Measurements from ENCODE around the gene DZIP3.

DNA sequence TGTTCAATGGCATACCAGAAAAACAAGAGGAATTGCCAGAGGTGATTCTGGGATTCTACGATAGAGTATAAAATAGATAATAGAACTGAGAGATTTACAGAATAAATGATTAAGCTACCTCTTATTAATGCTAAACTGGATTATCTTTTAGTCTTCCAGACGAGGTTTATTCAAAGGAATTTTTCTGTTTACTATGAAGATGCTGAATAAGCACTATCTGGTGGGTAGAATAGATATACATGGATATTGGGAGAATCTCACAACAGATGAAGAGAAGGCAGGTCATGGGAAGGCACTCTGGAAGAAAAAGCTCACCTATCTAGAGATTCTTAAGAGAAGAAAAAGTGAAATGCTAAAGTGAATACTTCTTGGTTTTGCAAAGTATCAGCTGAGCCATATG, 11.5 kb upstream of the DZIP3 start:
- TF ChIP-seq RARB (CRISPR knock-in tag; IDR thresholded peaks at IDR 0.05) (no peak), ZNF8 (CRISPR knock-in tag; IDR thresholded peaks at IDR 0.05) (no peak), ZFP30 (CRISPR knock-in tag; IDR thresholded peaks at IDR 0.05) (no peak), ISL1 (CRISPR knock-in tag; IDR thresholded peaks at IDR 0.05) (no peak), ZFP3 (CRISPR knock-in tag; IDR thresholded peaks at IDR 0.05) (no peak), ZC3H10 (CRISPR knock-in tag; IDR thresholded peaks at IDR 0.05) (no peak), ZNF70 (CRISPR knock-in tag; IDR thresholded peaks at IDR 0.05) (no peak)
- TF ChIP-seq, protein P1, sequence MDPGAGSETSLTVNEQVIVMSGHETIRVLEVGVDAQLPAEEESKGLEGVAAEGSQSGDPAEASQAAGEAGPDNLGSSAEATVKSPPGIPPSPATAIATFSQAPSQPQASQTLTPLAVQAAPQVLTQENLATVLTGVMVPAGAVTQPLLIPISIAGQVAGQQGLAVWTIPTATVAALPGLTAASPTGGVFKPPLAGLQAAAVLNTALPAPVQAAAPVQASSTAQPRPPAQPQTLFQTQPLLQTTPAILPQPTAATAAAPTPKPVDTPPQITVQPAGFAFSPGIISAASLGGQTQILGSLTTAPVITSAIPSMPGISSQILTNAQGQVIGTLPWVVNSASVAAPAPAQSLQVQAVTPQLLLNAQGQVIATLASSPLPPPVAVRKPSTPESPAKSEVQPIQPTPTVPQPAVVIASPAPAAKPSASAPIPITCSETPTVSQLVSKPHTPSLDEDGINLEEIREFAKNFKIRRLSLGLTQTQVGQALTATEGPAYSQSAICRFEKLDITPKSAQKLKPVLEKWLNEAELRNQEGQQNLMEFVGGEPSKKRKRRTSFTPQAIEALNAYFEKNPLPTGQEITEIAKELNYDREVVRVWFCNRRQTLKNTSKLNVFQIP (CRISPR knock-in tag; IDR thresholded peaks at IDR 0.05; ENCODE audit: borderline replicate concordance, low read depth) = no peak
- TF ChIP-seq, protein P2, sequence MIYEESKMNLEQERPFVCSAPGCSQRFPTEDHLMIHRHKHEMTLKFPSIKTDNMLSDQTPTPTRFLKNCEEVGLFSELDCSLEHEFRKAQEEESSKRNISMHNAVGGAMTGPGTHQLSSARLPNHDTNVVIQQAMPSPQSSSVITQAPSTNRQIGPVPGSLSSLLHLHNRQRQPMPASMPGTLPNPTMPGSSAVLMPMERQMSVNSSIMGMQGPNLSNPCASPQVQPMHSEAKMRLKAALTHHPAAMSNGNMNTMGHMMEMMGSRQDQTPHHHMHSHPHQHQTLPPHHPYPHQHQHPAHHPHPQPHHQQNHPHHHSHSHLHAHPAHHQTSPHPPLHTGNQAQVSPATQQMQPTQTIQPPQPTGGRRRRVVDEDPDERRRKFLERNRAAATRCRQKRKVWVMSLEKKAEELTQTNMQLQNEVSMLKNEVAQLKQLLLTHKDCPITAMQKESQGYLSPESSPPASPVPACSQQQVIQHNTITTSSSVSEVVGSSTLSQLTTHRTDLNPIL (CRISPR knock-in tag; IDR thresholded peaks at IDR 0.05; ENCODE audit: low read depth) = no peak
